Trophoblast cell (in vitro differentiated cells and primary cell): Measurements from ENCODE around the gene CYSLTR2.

Experiments
- DNase-seq, 2 donors: peaks; one replicate each; pipeline ENCODE4 v3.0.0-alpha.2; 2016
- H2AFZ ChIP-seq: 2 replicates; pipeline ENCODE4 v1.6.1; 2013; ENCODE audit warnings: low read length, moderate library complexity, mild to moderate bottlenecking; ENCODE audit not compliant: insufficient read depth, poor library complexity
- H2AK5ac ChIP-seq: 2 replicates; pipeline ENCODE4 v1.6.1; 2013; ENCODE audit warnings: mild to moderate bottlenecking, low read length
- H2BK120ac ChIP-seq: 2 replicates; pipeline ENCODE4 v1.6.1; 2013; ENCODE audit warnings: low read length, mild to moderate bottlenecking, moderate library complexity; ENCODE audit not compliant: insufficient read depth, poor library complexity
- H2BK12ac ChIP-seq: 2 replicates; pipeline ENCODE4 v1.6.1; 2013; ENCODE audit warnings: mild to moderate bottlenecking, low read length, moderate library complexity
- H2BK5ac ChIP-seq: 2 replicates; pipeline ENCODE4 v1.6.1; 2013; ENCODE audit warnings: low read length, low read depth, moderate library complexity, mild to moderate bottlenecking; ENCODE audit not compliant: poor library complexity
- H3K14ac ChIP-seq: 2 replicates; pipeline ENCODE4 v1.6.1; 2013; ENCODE audit warnings: mild to moderate bottlenecking, low read length
- H3K18ac ChIP-seq: 2 replicates; pipeline ENCODE4 v1.6.1; 2013; ENCODE audit warnings: mild to moderate bottlenecking, low read length
- H3K23ac ChIP-seq: 2 replicates; pipeline ENCODE4 v1.6.1; 2013; ENCODE audit warnings: low read length
- H3K27ac ChIP-seq: 2 replicates; pipeline ENCODE4 v1.5.1; 2013; ENCODE audit warnings: low read depth, mild to moderate bottlenecking, inconsistent platforms, low read length, moderate library complexity
- H3K27me3 ChIP-seq: 2 replicates; pipeline ENCODE4 v1.6.1; 2013; ENCODE audit warnings: inconsistent platforms, mild to moderate bottlenecking, low read length, moderate library complexity; ENCODE audit not compliant: insufficient read depth
- H3K36me3 ChIP-seq, 2 experiments: 1 replicate in 1 of 2; 2 replicates in 1 of 2; pipeline ENCODE4 v1.6.1; 2013; ENCODE audit warnings: low read length in 2 of 2, mild to moderate bottlenecking in 2 of 2, moderate library complexity in 1 of 2; ENCODE audit not compliant: insufficient read depth in 2 of 2, control insufficient read depth in 1 of 2
- H3K4ac ChIP-seq: 2 replicates; pipeline ENCODE4 v1.6.1; 2013; ENCODE audit warnings: low read depth, mild to moderate bottlenecking, low read length, moderate library complexity
- H3K4me1 ChIP-seq, 2 experiments: 1 replicate in 1 of 2; 2 replicates in 1 of 2; pipeline ENCODE4 v1.6.1; 2013; ENCODE audit warnings: low read length in 2 of 2, mild to moderate bottlenecking in 2 of 2, moderate library complexity in 1 of 2; ENCODE audit not compliant: insufficient read depth in 2 of 2, control insufficient read depth in 1 of 2
- H3K4me2 ChIP-seq: 2 replicates; pipeline ENCODE4 v1.6.1; 2013; ENCODE audit warnings: inconsistent platforms, mild to moderate bottlenecking, low read length, moderate library complexity
- H3K4me3 ChIP-seq: 2 replicates; pipeline ENCODE4 v1.5.1; 2013; ENCODE audit warnings: mild to moderate bottlenecking, low read depth, low read length, inconsistent platforms
- H3K79me1 ChIP-seq: one replicate; pipeline ENCODE4 v1.6.1; 2013; ENCODE audit warnings: low read length
- H3K79me2 ChIP-seq: 2 replicates; pipeline ENCODE4 v1.6.1; 2013; ENCODE audit warnings: low read length, mild to moderate bottlenecking; ENCODE audit not compliant: control insufficient read depth, insufficient read depth, poor library complexity
- H3K9ac ChIP-seq: 2 replicates; pipeline ENCODE4 v1.6.1; 2013; ENCODE audit warnings: mild to moderate bottlenecking, low read length
- H3K9me3 ChIP-seq: 2 replicates; pipeline ENCODE4 v1.6.1; 2013; ENCODE audit warnings: low read depth, mild to moderate bottlenecking, control low read depth, inconsistent platforms, low read length; ENCODE audit not compliant: insufficient read depth
- H4K12ac ChIP-seq: 2 replicates; pipeline ENCODE4 v1.6.1; 2013; ENCODE audit warnings: low read depth, mild to moderate bottlenecking, low read length, moderate library complexity
- H4K8ac ChIP-seq: 2 replicates; pipeline ENCODE4 v1.6.1; 2013; ENCODE audit warnings: low read depth, mild to moderate bottlenecking, low read length, moderate library complexity
- H4K91ac ChIP-seq: one replicate; pipeline ENCODE4 v1.6.1; 2013; ENCODE audit warnings: low read depth, mild to moderate bottlenecking, low read length, moderate library complexity
- WGBS: extraction: QIAGEN DNeasy Blood & Tissue Kit; methylation state at CpG from one replicate; pipeline ENCODE4 v1.1.7; 2013; ENCODE audit warnings: missing lambda C conversion rate; ENCODE audit not compliant: insufficient read length, insufficient coverage; ENCODE audit errors: extremely low coverage; 5-methylcytosine and 5-hydroxymethylcytosine counted together

CYSLTR2 gene

DNA sequence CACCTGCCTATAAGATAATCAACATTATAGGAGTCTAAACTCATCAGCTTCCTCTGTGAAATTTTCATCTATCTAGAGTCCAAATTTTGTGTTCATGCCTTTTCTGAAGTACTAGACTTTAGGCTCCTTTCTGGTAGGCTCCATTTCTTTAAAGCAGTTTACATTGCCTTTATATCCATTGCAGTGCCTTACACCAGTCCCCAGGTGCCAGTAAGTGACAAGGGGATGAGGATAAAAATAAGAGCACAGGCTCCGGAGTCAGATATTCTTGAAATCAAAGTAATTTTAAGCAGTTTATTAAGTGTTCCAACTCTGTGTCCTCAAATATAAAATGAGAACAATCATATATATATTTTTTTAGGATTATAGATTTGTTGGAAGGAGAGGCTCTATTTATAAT, 10.6 kb upstream of the CYSLTR2 start:
- Histone ChIP-seq H3K4me1 (peaks cover under 1 to 1% of the 10 kb centered on the region in 2 experiments), H4K91ac (no peak overlapping the region), H3K9ac (no peak overlapping the region), H4K8ac (no peak overlapping the region), H3K23ac (no peak overlapping the region), H3K27me3 (no peaks in the 10 kb centered on the region), H3K79me1 (peaks cover 2% of the 10 kb centered on the region), H3K18ac (no peak overlapping the region), H4K12ac (no peak overlapping the region), H3K4me3 (no peak overlapping the region), H2BK120ac (no peak overlapping the region), H3K36me3 (no peaks in the 10 kb centered on the region), H2BK5ac (no peak overlapping the region), H3K27ac (no peak overlapping the region), H3K14ac (no peak overlapping the region), H3K79me2 (no peaks in the 10 kb centered on the region), H2AFZ (no peak overlapping the region), H3K4ac (no peak overlapping the region), H2AK5ac (no peak overlapping the region), H3K9me3 (peaks cover 2% of the 10 kb centered on the region), H3K4me2 (no peak overlapping the region), H2BK12ac (no peak overlapping the region)
- DNase-seq = no peak
- no CpG with 5 or more reads among the region's 1 CpG for whole genome bisulfite sequencing

DNA sequence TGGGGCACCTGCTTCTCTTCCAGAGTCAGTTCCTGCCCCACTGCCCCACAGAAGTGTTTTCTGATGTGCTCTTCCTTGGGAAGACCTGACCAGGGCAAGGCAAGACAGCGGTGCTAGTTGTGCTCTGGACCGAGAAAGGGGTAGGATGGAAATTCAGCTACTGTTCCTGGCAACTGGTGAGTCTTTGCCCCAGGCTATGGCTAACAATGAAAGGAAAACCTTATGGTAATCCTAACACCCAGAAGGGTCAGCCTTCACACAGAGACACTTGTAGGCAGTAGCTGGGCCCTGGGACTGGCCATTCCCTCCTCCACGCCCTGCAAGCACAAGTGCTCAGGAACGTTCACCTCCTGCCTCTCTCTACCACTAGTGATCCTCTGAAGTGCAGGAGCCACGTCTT, 9.6 kb upstream of the CYSLTR2 start:
- Histone ChIP-seq H3K9me3 (peaks cover 2% of the 10 kb centered on the region), H3K18ac (no peak overlapping the region), H2BK120ac (no peak overlapping the region), H3K4me2 (no peak overlapping the region), H3K4me1 (peaks cover 2% of the 10 kb centered on the region in 2 experiments), H2BK12ac (no peak overlapping the region), H4K12ac (no peak overlapping the region), H3K79me2 (no peaks in the 10 kb centered on the region), H3K79me1 (peaks cover 3% of the 10 kb centered on the region), H4K8ac (no peak overlapping the region), H3K14ac (no peak overlapping the region), H3K4ac (no peak overlapping the region), H3K36me3 (no peaks in the 10 kb centered on the region), H3K23ac (no peak overlapping the region), H2AK5ac (no peak overlapping the region), H3K27me3 (no peaks in the 10 kb centered on the region), H3K4me3 (no peak overlapping the region), H3K27ac (no peak overlapping the region), H2BK5ac (no peak overlapping the region), H2AFZ (no peak overlapping the region), H4K91ac (peak overlapping the region; percentile 30), H3K9ac (no peak overlapping the region)
- DNase-seq = no peak
- WGBS = no CpG with 5 or more reads among the region's 5 CpGs

GRCh38 chr13:48644951-48645350, 8.8 kb upstream of the CYSLTR2 start:
- Histone ChIP-seq H4K91ac (no peak overlapping the region), H3K4me2 (no peak overlapping the region), H3K27me3 (no peaks in the 10 kb centered on the region), H3K36me3 (no peaks in the 10 kb centered on the region), H2BK5ac (no peak overlapping the region), H3K79me1 (peaks cover 3% of the 10 kb centered on the region), H3K27ac (no peak overlapping the region), H2BK12ac (no peak overlapping the region), H3K4me3 (no peak overlapping the region), H3K79me2 (no peaks in the 10 kb centered on the region), H3K4ac (no peak overlapping the region), H3K9me3 (peaks cover 2% of the 10 kb centered on the region), H3K4me1 (peaks cover 2% of the 10 kb centered on the region in 2 experiments), H3K14ac (no peak overlapping the region), H2BK120ac (no peak overlapping the region), H4K8ac (no peak overlapping the region), H2AFZ (no peak overlapping the region), H3K18ac (no peak overlapping the region), H3K9ac (no peak overlapping the region), H4K12ac (no peak overlapping the region), H2AK5ac (no peak overlapping the region), H3K23ac (no peak overlapping the region)
- DNase-seq = no peak

GRCh38 chr13:48645845-48646244, 7.9 kb upstream of the CYSLTR2 start:
- H3K4me2 ChIP-seq = no peak overlapping the region

More at GRCh38 chr13:48645845-48646244, 7.9 kb upstream of the CYSLTR2 start:
- H2BK5ac ChIP-seq = no peak overlapping the region
- no CpG with 5 or more reads among the region's 3 CpGs for WGBS
- H3K9ac ChIP-seq = no peak overlapping the region
- no peak for DNase-seq
- no peak overlapping the region for H4K91ac ChIP-seq
- H4K8ac ChIP-seq = no peak overlapping the region
- no peak overlapping the region for H2BK120ac ChIP-seq
- peaks cover 3% of the 10 kb centered on the region for H3K79me1 ChIP-seq
- no peak overlapping the region for H3K14ac ChIP-seq
- H3K4me1 ChIP-seq = peaks cover 2% of the 10 kb centered on the region in 2 experiments
- H3K27ac ChIP-seq = no peak overlapping the region
- H3K18ac ChIP-seq = no peak overlapping the region
- H2AFZ ChIP-seq = no peak overlapping the region
- H4K12ac ChIP-seq = no peak overlapping the region
- no peak overlapping the region for H2AK5ac ChIP-seq
- H2BK12ac ChIP-seq = no peak overlapping the region
- H3K23ac ChIP-seq = no peak overlapping the region
- peaks cover 2% of the 10 kb centered on the region for H3K9me3 ChIP-seq
- no peaks in the 10 kb centered on the region for H3K36me3 ChIP-seq
- H3K27me3 ChIP-seq = no peaks in the 10 kb centered on the region
- H3K79me2 ChIP-seq = no peaks in the 10 kb centered on the region
- H3K4me3 ChIP-seq = no peak overlapping the region
- H3K4ac ChIP-seq = no peak overlapping the region
